GM12874 (cell line): ENCODE data around the gene MDGA2.

Experiments
- TF ChIP-seq, protein P1 (sequence below): IDR thresholded peaks from 2 replicates; pipeline ENCODE4 v1.5.1; 2011; ENCODE audit warnings: low read depth, mild to moderate bottlenecking, control low read depth, low read length, moderate library complexity; ENCODE audit not compliant: insufficient read depth

MDGA2 gene

DNA sequence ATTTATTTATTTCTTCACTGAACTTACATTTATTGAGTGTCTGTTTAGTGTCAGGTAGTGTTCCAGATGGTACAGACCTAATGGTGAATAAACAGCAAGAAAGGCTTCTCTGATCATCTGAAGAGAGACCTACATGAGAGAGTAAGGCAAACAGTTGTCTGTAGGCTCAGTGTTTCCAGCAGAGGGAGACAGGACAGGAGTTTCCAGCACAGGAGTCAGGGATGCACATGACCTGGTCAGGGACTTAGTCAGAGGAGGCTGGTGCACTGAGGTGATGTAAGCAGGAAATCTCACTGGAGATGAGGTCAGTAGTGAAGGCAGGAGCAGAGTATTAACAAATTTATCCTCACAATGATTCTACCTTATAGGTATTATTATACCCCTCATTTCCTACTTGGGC, 233.2 kb downstream of the MDGA2 start:
- TF ChIP-seq, protein P1, sequence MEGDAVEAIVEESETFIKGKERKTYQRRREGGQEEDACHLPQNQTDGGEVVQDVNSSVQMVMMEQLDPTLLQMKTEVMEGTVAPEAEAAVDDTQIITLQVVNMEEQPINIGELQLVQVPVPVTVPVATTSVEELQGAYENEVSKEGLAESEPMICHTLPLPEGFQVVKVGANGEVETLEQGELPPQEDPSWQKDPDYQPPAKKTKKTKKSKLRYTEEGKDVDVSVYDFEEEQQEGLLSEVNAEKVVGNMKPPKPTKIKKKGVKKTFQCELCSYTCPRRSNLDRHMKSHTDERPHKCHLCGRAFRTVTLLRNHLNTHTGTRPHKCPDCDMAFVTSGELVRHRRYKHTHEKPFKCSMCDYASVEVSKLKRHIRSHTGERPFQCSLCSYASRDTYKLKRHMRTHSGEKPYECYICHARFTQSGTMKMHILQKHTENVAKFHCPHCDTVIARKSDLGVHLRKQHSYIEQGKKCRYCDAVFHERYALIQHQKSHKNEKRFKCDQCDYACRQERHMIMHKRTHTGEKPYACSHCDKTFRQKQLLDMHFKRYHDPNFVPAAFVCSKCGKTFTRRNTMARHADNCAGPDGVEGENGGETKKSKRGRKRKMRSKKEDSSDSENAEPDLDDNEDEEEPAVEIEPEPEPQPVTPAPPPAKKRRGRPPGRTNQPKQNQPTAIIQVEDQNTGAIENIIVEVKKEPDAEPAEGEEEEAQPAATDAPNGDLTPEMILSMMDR, result no peak

DNA sequence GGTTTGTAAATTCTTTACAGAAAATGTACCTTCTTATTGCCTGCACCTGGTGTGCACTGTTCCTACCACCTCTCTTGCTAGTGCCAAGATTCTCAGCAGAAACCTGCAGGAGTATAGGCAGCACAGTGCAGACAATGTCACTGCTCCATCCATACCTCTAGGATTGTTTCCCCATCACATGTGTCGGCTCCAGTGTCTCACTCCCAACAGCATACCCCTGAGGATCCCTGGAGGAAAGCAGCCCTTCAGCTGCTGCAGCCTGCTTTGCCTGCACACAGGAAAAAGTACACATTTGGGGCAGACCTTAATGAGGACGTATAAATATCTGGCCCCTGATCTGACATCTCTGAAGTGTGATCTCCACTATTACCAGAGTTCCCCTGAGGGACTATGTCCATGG, 235.5 kb downstream of the MDGA2 start:
- TF ChIP-seq, protein P1, result no peak

DNA sequence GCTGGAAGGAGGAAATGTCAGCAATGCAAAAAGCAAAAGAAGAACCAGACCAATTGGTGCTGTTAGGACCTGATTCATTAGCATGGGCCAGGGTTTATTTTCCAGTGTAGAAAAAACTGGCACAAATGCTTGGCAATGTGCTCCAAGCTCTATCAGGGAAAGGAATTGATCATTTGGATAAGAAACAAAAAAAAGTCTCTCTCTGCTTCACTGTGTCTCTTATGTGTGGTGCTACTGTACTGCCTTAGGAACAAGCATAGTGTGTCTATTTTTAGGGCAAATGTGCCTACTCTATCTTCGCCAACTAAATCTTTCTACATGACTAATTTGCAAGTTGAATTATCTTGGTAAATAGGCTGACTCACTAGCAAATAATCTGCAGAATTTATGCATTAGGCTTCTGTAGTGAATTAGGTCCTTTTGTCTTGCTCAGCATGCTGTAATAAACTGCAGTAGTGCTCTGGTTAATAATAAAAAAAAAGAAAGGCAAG, 236.7 kb downstream of the MDGA2 start:
- TF ChIP-seq, protein P1, result no peak

DNA sequence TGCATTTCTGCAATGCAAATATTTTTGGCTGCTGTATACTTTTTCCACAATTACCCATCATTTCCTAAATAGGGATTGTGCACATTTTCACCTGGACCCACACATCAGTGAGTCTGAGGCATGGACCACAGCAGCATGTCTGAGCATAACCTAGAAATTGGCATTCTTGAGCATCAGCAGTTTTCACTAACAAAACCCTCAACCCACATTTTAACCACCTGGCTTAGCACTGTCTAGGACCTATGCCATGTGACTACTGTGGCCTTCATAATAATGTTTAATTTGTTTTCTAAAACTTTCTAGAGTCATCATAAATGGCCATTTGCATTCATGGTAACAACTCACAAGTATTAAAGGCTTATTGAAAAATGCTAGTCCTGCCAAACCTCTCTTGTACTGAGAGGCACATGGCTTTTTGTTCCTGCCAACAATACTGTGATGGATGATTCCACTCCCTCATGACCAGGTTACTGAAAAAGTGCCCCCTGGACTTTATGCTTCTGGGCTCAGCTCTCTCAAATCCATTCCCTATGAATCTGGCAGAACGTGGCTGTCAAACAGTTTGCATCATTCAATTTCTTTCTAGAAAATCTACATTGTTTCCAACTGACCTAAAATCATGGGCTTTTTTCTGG, 240.0 kb downstream of the MDGA2 start:
- TF ChIP-seq, protein P1, result no peak

DNA sequence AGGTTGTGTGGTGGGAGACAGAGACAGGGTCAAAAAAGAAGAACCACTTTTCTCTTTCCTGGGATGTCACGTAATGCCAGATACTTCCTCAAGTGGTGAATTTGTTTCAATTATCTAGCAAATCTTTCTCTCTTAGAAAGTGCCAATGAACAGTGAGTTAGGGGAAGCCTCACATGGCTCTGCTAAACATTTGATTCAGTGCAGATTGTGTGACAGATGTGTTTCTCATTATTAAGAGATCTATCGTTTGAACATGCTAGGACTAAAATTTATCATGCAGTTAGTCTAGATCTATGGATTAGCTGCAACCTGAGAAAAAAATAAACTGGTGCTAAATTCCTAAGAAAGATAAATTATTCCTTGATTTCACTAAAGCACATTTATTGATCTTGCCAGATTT, 247.8 kb downstream of the MDGA2 start:
- TF ChIP-seq, protein P1, result no peak

DNA sequence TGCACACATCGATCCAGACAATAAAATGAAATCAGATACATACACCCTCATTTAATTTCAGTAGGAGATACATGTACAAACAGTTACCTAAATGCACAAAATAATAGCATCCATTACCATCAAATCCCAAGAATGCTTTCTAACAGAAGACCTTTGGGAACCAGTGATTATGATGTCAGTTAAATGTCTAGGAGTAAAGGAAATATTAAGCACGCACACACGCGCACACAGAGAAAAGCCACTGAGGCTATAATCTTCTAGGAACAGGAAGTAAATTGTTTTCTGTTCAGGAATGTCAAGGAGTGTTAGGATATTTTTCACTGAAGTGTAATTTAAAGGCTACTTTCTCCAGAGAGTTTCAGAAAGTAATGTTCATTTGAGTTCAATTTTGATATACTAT, 250.1 kb downstream of the MDGA2 start:
- TF ChIP-seq, protein P1, result no peak

DNA sequence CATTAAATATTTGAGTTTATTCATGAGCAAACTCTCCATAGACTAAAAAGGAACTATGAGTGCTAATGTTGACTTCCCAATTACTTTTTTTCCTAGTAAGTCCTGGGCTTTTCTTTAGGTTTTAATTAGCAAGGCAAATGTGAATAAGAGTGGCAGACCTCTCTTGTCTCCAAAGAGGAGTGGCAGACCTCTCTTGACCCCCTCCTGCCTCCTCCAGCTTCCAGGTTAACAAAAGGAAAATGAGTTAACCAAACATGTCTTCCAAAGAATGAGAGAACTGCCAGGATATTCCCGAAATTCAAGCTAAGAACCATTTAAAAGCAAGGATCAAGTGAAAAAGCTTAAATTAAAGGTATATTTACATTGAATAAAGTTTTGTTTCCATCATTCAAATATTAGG, 253.2 kb downstream of the MDGA2 start:
- TF ChIP-seq, protein P1, result no peak
